Measurements from ENCODE around the gene ENTHD1.

- TF ChIP-seq POLR2A (IDR thresholded peaks at IDR 0.05) (no peak), CTCF (IDR thresholded peaks at IDR 0.05) (no peak)
Measured at GRCh38 chr22:39933741-39934140, 40.2 kb upstream of the ENTHD1 start.

Measured in uterus (tissue), 2 donors.